Neural progenitor cell (in vitro differentiated cells): Measurements from ENCODE around the gene ADGRV1.

Source experiments
- EZH2 ChIP-seq: fragments of 200-600 bp; sonication (generic); IDR thresholded peaks from 2 replicates; pipeline ENCODE4 v1.6.1; 2017; ENCODE audit warnings: antibody characterized with exemption, mild to moderate bottlenecking, moderate library complexity
- TF ChIP-seq, protein P1 (sequence below): fragments of 200-600 bp; sonication (generic); IDR thresholded peaks from 2 replicates; pipeline ENCODE4 v1.5.1; 2017; ENCODE audit warnings: antibody characterized with exemption, mild to moderate bottlenecking

GRCh38 chr5:91061094-91061493 is 502.5 kb downstream of the ADGRV1 start:
- TF ChIP-seq, protein P1, sequence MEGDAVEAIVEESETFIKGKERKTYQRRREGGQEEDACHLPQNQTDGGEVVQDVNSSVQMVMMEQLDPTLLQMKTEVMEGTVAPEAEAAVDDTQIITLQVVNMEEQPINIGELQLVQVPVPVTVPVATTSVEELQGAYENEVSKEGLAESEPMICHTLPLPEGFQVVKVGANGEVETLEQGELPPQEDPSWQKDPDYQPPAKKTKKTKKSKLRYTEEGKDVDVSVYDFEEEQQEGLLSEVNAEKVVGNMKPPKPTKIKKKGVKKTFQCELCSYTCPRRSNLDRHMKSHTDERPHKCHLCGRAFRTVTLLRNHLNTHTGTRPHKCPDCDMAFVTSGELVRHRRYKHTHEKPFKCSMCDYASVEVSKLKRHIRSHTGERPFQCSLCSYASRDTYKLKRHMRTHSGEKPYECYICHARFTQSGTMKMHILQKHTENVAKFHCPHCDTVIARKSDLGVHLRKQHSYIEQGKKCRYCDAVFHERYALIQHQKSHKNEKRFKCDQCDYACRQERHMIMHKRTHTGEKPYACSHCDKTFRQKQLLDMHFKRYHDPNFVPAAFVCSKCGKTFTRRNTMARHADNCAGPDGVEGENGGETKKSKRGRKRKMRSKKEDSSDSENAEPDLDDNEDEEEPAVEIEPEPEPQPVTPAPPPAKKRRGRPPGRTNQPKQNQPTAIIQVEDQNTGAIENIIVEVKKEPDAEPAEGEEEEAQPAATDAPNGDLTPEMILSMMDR, result no peak
- no peak for TF ChIP-seq EZH2
